GM12891 (cell line): ENCODE measurements around the gene CNOT2.

Source experiments
- DNase-seq: peaks from one replicate; pipeline ENCODE4 v3.0.0; 2011; ENCODE audit warnings: low spot score; ENCODE audit not compliant: insufficient read length
- FAIRE-seq: peaks from 2 replicates; lab custom pipeline; 2011; peaks lifted over from hg19 to GRCh38; lab: Jason Lieb, UNC
- PAX5 ChIP-seq: IDR thresholded peaks from 2 replicates; pipeline ENCODE4 v1.6.1; 2011; ENCODE audit warnings: low read length, moderate library complexity, mild to moderate bottlenecking; ENCODE audit not compliant: insufficient read depth, severe bottlenecking
- POLR2A ChIP-seq: IDR thresholded peaks from 2 replicates; pipeline ENCODE4 v1.6.1; 2011; ENCODE audit warnings: low read depth, low read length, control low read depth
- POLR2AphosphoS5 ChIP-seq: IDR thresholded peaks from 2 replicates; pipeline ENCODE4 v1.6.1; 2011; ENCODE audit warnings: low read depth, low read length, control low read depth
- POU2F2 ChIP-seq: IDR thresholded peaks from 2 replicates; pipeline ENCODE4 v1.6.1; 2011; ENCODE audit warnings: low read depth, mild to moderate bottlenecking, control low read depth, low read length, moderate library complexity
- SPI1 ChIP-seq: IDR thresholded peaks from 2 replicates; pipeline ENCODE4 v1.6.1; 2011; ENCODE audit warnings: low read depth, low read length, control low read depth
- TAF1 ChIP-seq: IDR thresholded peaks from 2 replicates; pipeline ENCODE4 v1.6.1; 2011; ENCODE audit warnings: low read depth, low read length, control low read depth

CNOT2 gene

GRCh38 chr12:70398862-70399261 lies 155.6 kb downstream of the CNOT2 start:
- FAIRE-seq = no peak
- TF ChIP-seq POLR2AphosphoS5 (no peak), SPI1 (no peak), POU2F2 (no peak), PAX5 (no peak), POLR2A (no peak), TAF1 (no peak)
- DNase-seq = no peak

- DNase-seq (no peak), FAIRE-seq (no peak)
- TF ChIP-seq PAX5 = no peak
- TF ChIP-seq POU2F2 = no peak
- no peak for TF ChIP-seq SPI1
- TF ChIP-seq TAF1 = no peak
- TF ChIP-seq POLR2AphosphoS5 = no peak
- no peak for TF ChIP-seq POLR2A
These were observed 156.1 kb downstream of the CNOT2 start for GRCh38 chr12:70399311-70399710.

- TF ChIP-seq TAF1 (no peak), POU2F2 (no peak), SPI1 (no peak), POLR2A (no peak)
- FAIRE-seq (no peak), DNase-seq (no peak)
These were observed 156.9 kb downstream of the CNOT2 start for GRCh38 chr12:70400124-70400523.

- FAIRE-seq (no peak), DNase-seq (no peak)
- TF ChIP-seq TAF1 (no peak), SPI1 (no peak), POLR2A (no peak)
These were observed 159.4 kb downstream of the CNOT2 start for GRCh38 chr12:70402597-70402996.

GRCh38 chr12:70403826-70404225 lies 160.6 kb downstream of the CNOT2 start:
- no peak for TF ChIP-seq SPI1
- TF ChIP-seq POU2F2 = no peak
- no peak for TF ChIP-seq PAX5
- TF ChIP-seq POLR2AphosphoS5 = no peak
- no peak for TF ChIP-seq POLR2A
- TF ChIP-seq TAF1 = no peak
- FAIRE-seq (no peak), DNase-seq (no peak)
